ENCODE measurements around the gene EMX1.

The EMX1 gene
- 0 to 0.06 reads per million in 2 experiments for total RNA-seq

- DNase-seq (ENCODE audit: low read depth): peak; percentile 24
These were observed at the start of gene EMX1 for GRCh38 chr2:72917138-72917876. Gene EMX1 (plus strand): TSS chr2:72917519. CDS start chr2:72917853, 334 bp downstream.

GRCh38 chr2:72871060-72871459 lies 46.3 kb upstream of the EMX1 start:
- DNase-seq (ENCODE audit: low read depth): no peak

GRCh38 chr2:72871880-72872279 lies 45.4 kb upstream of the EMX1 start:
- DNase-seq (ENCODE audit: low read depth): no peak

GRCh38 chr2:72883356-72883962 lies 33.9 kb upstream of the EMX1 start:
- DNase-seq (ENCODE audit: low read depth): no peak

GRCh38 chr2:72886505-72887031 lies 30.8 kb upstream of the EMX1 start:
- no peak for DNase-seq (ENCODE audit: low read depth)

GRCh38 chr2:72887032-72887739 lies 30.1 kb upstream of the EMX1 start, which contains the start of gene SPR:
Gene SPR (plus strand): TSS chr2:72887408. CDS start chr2:72887433, 25 bp downstream.
- DNase-seq (ENCODE audit: low read depth): peak; percentile 20

GRCh38 chr2:72887740-72888437 lies 29.4 kb upstream of the EMX1 start:
- no peak for DNase-seq (ENCODE audit: low read depth)

- no peak for DNase-seq (ENCODE audit: low read depth)
These were observed 28.7 kb upstream of the EMX1 start for GRCh38 chr2:72888438-72889202.

- DNase-seq (ENCODE audit: low read depth): no peak
These were observed 27.3 kb upstream of the EMX1 start for GRCh38 chr2:72889991-72890390.

- no peak for DNase-seq (ENCODE audit: low read depth)
These were observed 26.1 kb upstream of the EMX1 start for GRCh38 chr2:72891091-72891818.

GRCh38 chr2:72892506-72893173 lies 24.7 kb upstream of the EMX1 start:
- no peak for DNase-seq (ENCODE audit: low read depth)

GRCh38 chr2:72893594-72894319 lies 23.6 kb upstream of the EMX1 start:
- no peak for DNase-seq (ENCODE audit: low read depth)

GRCh38 chr2:72894514-72894913 lies 22.8 kb upstream of the EMX1 start:
- no peak for DNase-seq (ENCODE audit: low read depth)

- DNase-seq (ENCODE audit: low read depth): no peak
These were observed 22.2 kb upstream of the EMX1 start for GRCh38 chr2:72895154-72895553.

- no peak for DNase-seq (ENCODE audit: low read depth)
These were observed 21.5 kb upstream of the EMX1 start for GRCh38 chr2:72895759-72896281.

GRCh38 chr2:72896446-72896845 lies 20.9 kb upstream of the EMX1 start:
- no peak for DNase-seq (ENCODE audit: low read depth)

GRCh38 chr2:72897785-72898584 lies 19.3 kb upstream of the EMX1 start:
- DNase-seq (ENCODE audit: low read depth): no peak

- no peak for DNase-seq (ENCODE audit: low read depth)
These were observed 18.8 kb upstream of the EMX1 start for GRCh38 chr2:72898585-72898906.
